GM21515 (cell line): ENCODE results near the gene OGA.
"Not testable (repeated sequence)": the region's sequence is repeated elsewhere in the genome, so short reads cannot be mapped to it uniquely, and the experiment has no call there.

Experiments used
- ATAC-seq: cut with Tn5 transposase; IDR thresholded peaks from one replicate; pipeline ENCODE4 v1.9.1; 2021; ENCODE audit not compliant: unreplicated experiment

Gene OGA

GRCh38 chr10:101807158-101807557 lies 11.1 kb downstream of the OGA start:
- no peak for ATAC-seq

GRCh38 chr10:101803511-101803910 lies 14.7 kb downstream of the OGA start:
- ATAC-seq, result no peak

GRCh38 chr10:101797403-101798059 lies 20.7 kb downstream of the OGA start:
- ATAC-seq, result no peak

- ATAC-seq, result no peak
Measured at GRCh38 chr10:101793526-101793925, 24.7 kb downstream of the OGA start.

GRCh38 chr10:101789686-101790085 lies 28.6 kb downstream of the OGA start:
- no peak for ATAC-seq

GRCh38 chr10:101789231-101789630 lies 29.0 kb downstream of the OGA start:
- ATAC-seq, result not testable (repeated sequence)

GRCh38 chr10:101785801-101786200 lies 32.4 kb downstream of the OGA start:
- ATAC-seq, result no peak

- ATAC-seq, result no peak
Measured at GRCh38 chr10:101784558-101784957, 33.7 kb downstream of the OGA start.

- no peak for ATAC-seq
Measured at GRCh38 chr10:101783736-101784118, 34.5 kb downstream of the OGA start.

GRCh38 chr10:101782811-101783735 lies 35.2 kb downstream of the OGA start, which contains the start of gene NPM3:
NPM3 (minus strand) TSS chr10:101783446; CDS start chr10:101783390, 56 bp downstream.
- ATAC-seq, result peak; percentile 60

- no peak for ATAC-seq
Measured at GRCh38 chr10:101781984-101782810, 36.0 kb downstream of the OGA start.

- ATAC-seq, result no peak
Measured at GRCh38 chr10:101781655-101781983, 36.6 kb downstream of the OGA start.

- ATAC-seq, result no peak
Measured at GRCh38 chr10:101780818-101781654, 37.2 kb downstream of the OGA start.

GRCh38 chr10:101780187-101780817 lies 37.9 kb downstream of the OGA start:
- no peak for ATAC-seq

GRCh38 chr10:101779544-101780186 lies 38.6 kb downstream of the OGA start:
- no peak for ATAC-seq

GRCh38 chr10:101778781-101779543 lies 39.3 kb downstream of the OGA start:
- no peak for ATAC-seq

GRCh38 chr10:101778151-101778780 lies 40.0 kb downstream of the OGA start:
- ATAC-seq, result no peak

GRCh38 chr10:101777619-101778145 lies 40.6 kb downstream of the OGA start:
- ATAC-seq, result no peak
